Mucosa of descending colon (tissue), 3 donors: Measurements from ENCODE around the gene WNT11. TPM values are rescaled to one million over a fixed set of nuclear protein-coding genes. Genes with fewer than 3 reads are reported as not detected.

Experiments used
- ATAC-seq: fragments of 200-7000 bp; cut with Tn5 transposase; one replicate; pipeline ENCODE4 v1.9.1; 2020; ENCODE audit warnings: mild to moderate bottlenecking, moderate library complexity
- DNase-seq, 3 donors: peaks; one replicate each; pipeline ENCODE4 v3.0.0-alpha.2; 2020
- H3K36me3 ChIP-seq: fragments of 200-600 bp; one replicate; pipeline ENCODE4 v1.8.0; 2021; ENCODE audit warnings: low read depth, mild to moderate bottlenecking
- H3K4me1 ChIP-seq: fragments of 200-600 bp; one replicate; pipeline ENCODE4 v1.8.0; 2021; ENCODE audit warnings: low read depth, mild to moderate bottlenecking
- H3K4me3 ChIP-seq: fragments of 200-600 bp; one replicate; pipeline ENCODE4 v1.8.0; 2021; ENCODE audit warnings: mild to moderate bottlenecking
- H3K9me3 ChIP-seq: fragments of 200-600 bp; one replicate; pipeline ENCODE4 v1.8.0; 2021; ENCODE audit warnings: mild to moderate bottlenecking
- intact Hi-C, 2 donors: fragments of 100-400 bp; cut with DNase I in 1 of 2; cut with micrococcal nuclease in 1 of 2; formaldehyde crosslinking; loops; one replicate each; pipeline versions ENCODE4 v1.11.0 to v1.11.1; 2022; cut with DNase I, micrococcal nuclease
- total RNA-seq, 3 donors: library from RNA; stranded (reverse); fragmentation: NEBNext Ultra II Directional in 2 of 3; extraction: Animal tissue kit (Norgen Biotek cat#: 25700) in 2 of 3; gene quantifications; one replicate each; pipeline versions ENCODE4 v1.2.1 to v1.2.4, GENCODE V29; 2021 to 2023
- TF ChIP-seq, protein P1 (sequence below): fragments of 200-600 bp; IDR thresholded peaks from one replicate; pipeline ENCODE4 v1.8.0; 2022; ENCODE audit warnings: antibody characterized with exemption, mild to moderate bottlenecking
- donor health status: DM: no; HTN: no; CAD: no; lungs with moderate emphysema.
- donor health status: DM: no; HTN: no; CAD: no.
- donor health status: DM: no; HTN: yes; CAD: no.

The WNT11 gene
- total RNA-seq, 3 donors from 2014 or later = 3.4 to 5.7 (median 5.2) TPM

DNA sequence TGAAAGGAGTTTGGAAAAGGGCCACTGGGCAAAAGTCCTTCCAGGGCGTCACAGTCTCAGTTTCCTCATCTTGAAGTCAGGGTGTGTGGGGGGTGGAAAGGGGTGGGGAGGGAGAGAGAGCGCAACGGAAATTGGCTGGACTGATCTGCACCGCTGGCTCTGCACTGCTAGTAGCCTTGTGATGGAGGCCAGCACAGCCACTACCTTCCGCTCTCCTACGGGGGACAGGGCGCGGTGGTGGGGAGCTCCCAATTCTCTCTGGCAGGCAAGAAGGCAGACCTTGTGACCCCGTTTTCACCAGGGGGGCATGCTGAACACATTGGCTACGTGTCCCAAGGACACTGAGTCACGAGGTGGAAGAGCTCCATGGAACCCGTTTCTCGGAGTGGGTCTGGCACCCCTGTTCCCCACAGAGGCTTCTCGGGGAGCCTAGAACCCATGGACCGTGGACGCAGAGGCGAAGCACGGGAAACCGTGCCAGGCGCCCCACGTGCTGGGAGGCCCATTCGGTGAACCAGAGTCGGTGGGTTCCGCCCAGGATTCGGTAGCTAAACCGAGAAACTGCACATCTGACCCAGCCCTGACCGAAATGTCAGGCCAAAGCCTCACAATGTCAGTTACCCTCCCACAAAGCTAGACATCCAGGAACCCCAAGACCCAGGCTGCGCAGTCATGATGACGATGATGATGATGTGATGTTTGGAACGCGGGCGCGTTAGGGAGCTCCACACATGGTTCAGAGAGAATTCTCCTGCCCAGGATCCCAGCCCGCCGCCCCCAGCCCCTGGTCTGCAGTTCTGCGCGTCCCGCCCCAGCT, 28.3 kb upstream of the WNT11 start:
- intact Hi-C loops = no loop called here
- peak; percentile 11 for ATAC-seq
- no peaks in the 10 kb centered on the region for H3K9me3 ChIP-seq
- H3K4me1 ChIP-seq = peaks cover 24% of the 10 kb centered on the region
- TF ChIP-seq, protein P1, sequence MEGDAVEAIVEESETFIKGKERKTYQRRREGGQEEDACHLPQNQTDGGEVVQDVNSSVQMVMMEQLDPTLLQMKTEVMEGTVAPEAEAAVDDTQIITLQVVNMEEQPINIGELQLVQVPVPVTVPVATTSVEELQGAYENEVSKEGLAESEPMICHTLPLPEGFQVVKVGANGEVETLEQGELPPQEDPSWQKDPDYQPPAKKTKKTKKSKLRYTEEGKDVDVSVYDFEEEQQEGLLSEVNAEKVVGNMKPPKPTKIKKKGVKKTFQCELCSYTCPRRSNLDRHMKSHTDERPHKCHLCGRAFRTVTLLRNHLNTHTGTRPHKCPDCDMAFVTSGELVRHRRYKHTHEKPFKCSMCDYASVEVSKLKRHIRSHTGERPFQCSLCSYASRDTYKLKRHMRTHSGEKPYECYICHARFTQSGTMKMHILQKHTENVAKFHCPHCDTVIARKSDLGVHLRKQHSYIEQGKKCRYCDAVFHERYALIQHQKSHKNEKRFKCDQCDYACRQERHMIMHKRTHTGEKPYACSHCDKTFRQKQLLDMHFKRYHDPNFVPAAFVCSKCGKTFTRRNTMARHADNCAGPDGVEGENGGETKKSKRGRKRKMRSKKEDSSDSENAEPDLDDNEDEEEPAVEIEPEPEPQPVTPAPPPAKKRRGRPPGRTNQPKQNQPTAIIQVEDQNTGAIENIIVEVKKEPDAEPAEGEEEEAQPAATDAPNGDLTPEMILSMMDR = no peak
- H3K4me3 ChIP-seq = peak overlapping the region; percentile 33
- H3K36me3 ChIP-seq = no peaks in the 10 kb centered on the region
- peak; percentile 42 to 70 (median 63) for DNase-seq

DNA sequence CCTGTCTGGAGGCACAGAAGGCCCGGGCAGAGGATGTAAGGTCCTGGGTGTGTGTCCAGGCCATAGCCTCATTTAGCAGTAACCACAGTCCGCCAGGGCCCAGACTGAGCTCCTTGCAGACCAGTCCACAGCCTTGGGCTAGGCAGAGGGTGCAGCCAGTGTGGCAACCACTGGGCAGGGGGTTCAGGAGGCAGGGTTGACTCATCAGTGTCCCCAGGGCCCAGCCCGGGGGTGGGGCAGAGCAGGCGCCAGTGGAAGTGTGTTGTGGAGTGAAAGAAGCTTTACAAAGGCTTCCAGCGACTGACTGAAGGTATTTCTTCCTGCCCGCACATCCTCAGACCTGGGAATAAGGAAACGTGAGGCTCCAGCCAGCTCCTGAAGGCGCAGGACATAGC, 27.7 kb upstream of the WNT11 start:
- DNase-seq = peak in 1 of 3 donors; percentile 74
- Histone ChIP-seq H3K36me3 (no peaks in the 10 kb centered on the region), H3K4me1 (peaks cover 24% of the 10 kb centered on the region), H3K9me3 (no peaks in the 10 kb centered on the region), H3K4me3 (no peak overlapping the region)
- intact Hi-C loops = no loop called here
- TF ChIP-seq, protein P1 = no peak
- ATAC-seq = no peak

DNA sequence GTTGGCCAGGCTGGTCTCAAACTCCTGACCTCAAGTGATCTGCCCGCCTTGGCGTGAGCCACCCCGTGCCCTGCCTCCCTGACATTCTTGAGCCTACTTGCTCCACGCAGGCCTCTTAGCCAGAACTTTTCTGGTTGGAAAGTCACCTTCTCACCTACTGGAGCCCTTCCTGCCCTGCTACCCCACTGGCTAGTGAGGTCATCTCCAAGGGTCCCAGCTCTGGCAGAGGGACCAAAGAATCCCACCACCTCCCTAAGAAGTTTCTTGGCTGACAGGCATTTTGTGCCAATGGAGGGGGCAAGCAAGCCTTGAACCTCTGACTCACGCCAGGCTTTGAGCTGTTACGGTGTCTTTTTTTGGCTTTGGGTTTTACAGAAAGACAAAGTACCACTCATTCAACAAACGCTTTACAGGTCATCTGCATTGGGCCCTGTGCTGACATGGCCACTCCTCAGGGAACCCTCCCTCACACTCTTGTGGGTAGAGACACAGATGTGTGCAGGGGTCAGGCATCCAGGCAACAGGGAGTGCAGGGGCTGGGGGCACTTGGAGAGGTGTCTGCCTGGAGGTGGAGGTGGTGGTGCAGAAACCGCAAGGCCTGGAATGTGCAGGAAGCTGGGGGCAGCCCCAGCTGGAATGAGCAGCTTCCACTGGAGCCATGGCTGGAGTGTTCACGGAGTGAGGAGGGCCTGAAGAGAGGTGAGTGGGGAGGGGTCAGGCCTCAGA, 27.1 kb upstream of the WNT11 start:
- Histone ChIP-seq H3K36me3 (no peaks in the 10 kb centered on the region), H3K9me3 (no peaks in the 10 kb centered on the region), H3K4me3 (no peak overlapping the region), H3K4me1 (peaks cover 24% of the 10 kb centered on the region)
- TF ChIP-seq, protein P1 = no peak
- ATAC-seq (no peak), DNase-seq (peak in 1 of 3 donors; percentile 39)
- intact Hi-C loops = no loop called here

DNA sequence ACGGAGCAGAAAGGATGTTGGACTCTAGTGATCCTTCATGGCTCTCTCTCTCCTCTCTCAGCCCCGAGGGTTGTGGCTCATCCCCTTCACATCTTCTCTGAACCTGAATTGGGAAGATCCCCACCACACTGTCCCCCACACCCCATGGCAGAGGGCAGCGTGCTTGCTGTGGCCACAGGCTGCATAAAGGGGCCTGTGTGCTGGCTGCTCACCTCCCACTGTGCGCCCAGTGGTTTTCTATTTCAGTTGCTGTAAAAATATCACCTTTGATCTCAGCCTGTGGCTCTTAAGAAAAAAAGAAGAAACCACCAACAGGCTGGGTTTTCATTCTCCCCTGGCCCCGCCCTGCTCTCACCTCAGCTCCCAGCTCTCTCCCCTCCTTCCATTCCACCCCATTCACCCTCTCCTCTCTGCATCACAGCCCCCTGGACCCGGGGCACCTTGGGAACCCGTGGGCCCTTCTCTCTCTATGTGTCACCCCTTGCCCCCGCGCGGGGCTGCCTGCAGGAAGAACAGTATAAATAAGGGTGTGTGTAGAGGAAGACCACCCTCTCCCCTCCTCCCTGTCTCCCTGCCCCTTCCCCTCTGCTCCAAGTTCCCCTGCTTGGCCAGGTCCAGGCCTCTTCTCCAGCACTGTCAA, 25.8 kb upstream of the WNT11 start:
- TF ChIP-seq, protein P1 = no peak
- ATAC-seq (no peak), DNase-seq (peak in 2 of 3 donors; percentile 28 to 44)
- H3K9me3 ChIP-seq = no peaks in the 10 kb centered on the region
- H3K4me3 ChIP-seq = no peak overlapping the region
- no peaks in the 10 kb centered on the region for H3K36me3 ChIP-seq
- intact Hi-C loops = no loop called here
- peaks cover 24% of the 10 kb centered on the region for H3K4me1 ChIP-seq

DNA sequence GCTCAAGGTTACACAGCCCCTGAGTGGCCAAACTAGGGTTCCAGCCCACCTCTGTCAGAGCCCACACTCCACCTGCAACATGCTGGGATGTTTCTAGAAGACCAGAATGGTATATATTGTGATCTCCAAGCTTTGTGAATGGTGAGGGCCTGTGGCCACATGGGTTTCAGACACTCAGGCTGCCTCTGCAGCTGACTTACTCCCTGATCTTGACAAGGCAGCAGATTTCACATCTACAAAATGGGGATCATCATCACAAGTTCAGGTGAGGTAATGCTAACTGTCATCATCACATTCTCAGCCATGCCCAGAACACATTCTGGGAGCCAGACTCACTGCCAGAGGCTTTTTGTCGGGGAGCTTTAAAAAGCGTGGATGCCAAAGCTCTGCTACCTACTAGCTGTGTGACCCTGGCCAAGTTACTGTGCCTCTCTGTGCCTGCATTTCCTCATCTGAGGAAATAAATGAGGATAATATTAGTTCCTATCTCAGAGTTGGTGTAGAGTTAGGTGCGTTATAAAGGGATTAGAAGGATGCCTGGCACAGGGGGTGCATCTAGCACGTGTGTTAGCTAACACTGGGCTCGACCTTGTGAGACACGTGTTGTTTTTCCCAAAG, 24.9 kb upstream of the WNT11 start:
- Histone ChIP-seq H3K36me3 (no peaks in the 10 kb centered on the region), H3K4me1 (peaks cover 22% of the 10 kb centered on the region), H3K4me3 (no peak overlapping the region), H3K9me3 (no peaks in the 10 kb centered on the region)
- no peak for ATAC-seq
- TF ChIP-seq, protein P1 = no peak
- DNase-seq = no peak
- intact Hi-C loops = no loop called here
